SHP77 treated with DMSO at 0.1 percent for 48 hours (cell line): ENCODE results near the gene DAO.

ENCODE experiments used
- DNase-seq: peaks from one replicate; lab custom pipeline; 2025; lab: John Stamatoyannopoulos, UW

DAO gene

GRCh38 chr12:108875682-108876361 is 4.1 kb upstream of the DAO start:
- no peak for DNase-seq

GRCh38 chr12:108876550-108876949 is 3.3 kb upstream of the DAO start:
- no peak for DNase-seq

GRCh38 chr12:108881953-108882352 is 2.1 kb downstream of the DAO start:
- DNase-seq, result no peak

GRCh38 chr12:108884116-108885012 is 4.5 kb downstream of the DAO start:
- DNase-seq, result no peak

GRCh38 chr12:108886873-108887629 is 7.2 kb downstream of the DAO start:
- DNase-seq, result no peak

GRCh38 chr12:108888031-108888430 is 8.1 kb downstream of the DAO start:
- DNase-seq, result no peak

GRCh38 chr12:108890208-108890607 is 10.3 kb downstream of the DAO start:
- DNase-seq, result no peak

- no peak for DNase-seq
These were observed 15.4 kb downstream of the DAO start for GRCh38 chr12:108895220-108895802.

GRCh38 chr12:108896336-108896735 is 16.4 kb downstream of the DAO start:
- DNase-seq, result no peak

GRCh38 chr12:108896817-108897216 is 16.9 kb downstream of the DAO start:
- no peak for DNase-seq

GRCh38 chr12:108899145-108899544 is 19.3 kb downstream of the DAO start:
- DNase-seq, result no peak

- DNase-seq, result no peak
These were observed 25.8 kb downstream of the DAO start for GRCh38 chr12:108905725-108906124.

GRCh38 chr12:108906971-108907370 is 27.1 kb downstream of the DAO start:
- no peak for DNase-seq

- no peak for DNase-seq
These were observed 28.0 kb downstream of the DAO start for GRCh38 chr12:108907839-108908351.

- no peak for DNase-seq
These were observed 30.4 kb downstream of the DAO start for GRCh38 chr12:108910336-108910735.

GRCh38 chr12:108911915-108912314 is 32.0 kb downstream of the DAO start:
- no peak for DNase-seq

- DNase-seq, result no peak
These were observed 32.5 kb downstream of the DAO start for GRCh38 chr12:108912361-108912760.

- DNase-seq, result no peak
These were observed 34.2 kb downstream of the DAO start for GRCh38 chr12:108914121-108914531.

- no peak for DNase-seq
These were observed 35.8 kb downstream of the DAO start for GRCh38 chr12:108915632-108916133.

GRCh38 chr12:108916336-108916735 is 36.4 kb downstream of the DAO start:
- DNase-seq, result no peak

- DNase-seq, result no peak
These were observed 38.3 kb downstream of the DAO start for GRCh38 chr12:108918206-108918605.
